Testis (tissue), 2 donors: ENCODE data around the gene RNF44.

Source experiments
- CTCF ChIP-seq, 3 experiments: fragments of 450-650 bp in 2 of 3; fragments of 200-600 bp in 1 of 3; sonication (generic) in 1 of 3; IDR thresholded peaks; one replicate each; pipeline ENCODE4 v1.5.1; 2016 to 2019; ENCODE audit warnings: antibody characterized with exemption in 3 of 3, mild to moderate bottlenecking in 2 of 3, moderate library complexity in 1 of 3
- POLR2A ChIP-seq: fragments of 450-650 bp; IDR thresholded peaks from one replicate; pipeline ENCODE4 v1.6.1; 2017; ENCODE audit warnings: antibody characterized with exemption, mild to moderate bottlenecking, moderate library complexity

GRCh38 chr5:176526462-176526861 is 10.7 kb downstream of the RNF44 start:
- TF ChIP-seq CTCF (IDR thresholded peaks at IDR 0.05) (no peak), POLR2A (no peak)
